Measurements from ENCODE around the gene OR7C1.

OR7C1 gene

DNA sequence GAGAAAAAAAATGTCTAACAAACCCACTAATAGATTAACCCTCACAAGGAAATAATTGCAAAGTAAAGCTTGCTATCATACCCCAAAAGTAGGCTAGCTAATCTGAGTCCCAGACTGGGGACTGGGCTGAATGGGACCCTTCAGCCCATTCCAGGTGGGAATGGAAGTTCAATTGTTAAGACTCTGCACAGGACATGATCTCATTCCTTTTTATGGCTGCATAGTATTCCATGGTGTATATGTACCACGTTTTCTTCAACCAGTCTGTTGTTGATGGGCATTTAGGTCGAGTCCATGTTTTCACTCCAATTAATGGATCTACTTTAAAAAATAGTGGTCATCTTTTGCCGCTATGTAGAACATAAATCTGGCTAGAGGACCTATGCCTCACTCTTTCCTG lies 17.9 kb downstream of the OR7C1 start:
- no peak overlapping the region for H4K8ac ChIP-seq (ENCODE audit: low read depth, low read length)
- H2BK12ac ChIP-seq (ENCODE audit: low read length), result no peak overlapping the region
- H3K79me2 ChIP-seq (ENCODE audit: control insufficient read depth, insufficient read depth, low read length, poor library complexity), result no peaks in the 10 kb centered on the region
- H2AK5ac ChIP-seq (ENCODE audit: low read length), result no peak overlapping the region
- no peak overlapping the region for H2AFZ ChIP-seq (ENCODE audit: insufficient read depth, low read length, poor library complexity)
- no peak overlapping the region for H2BK120ac ChIP-seq (ENCODE audit: insufficient read depth, low read length, poor library complexity)
- no peak overlapping the region for H3K14ac ChIP-seq (ENCODE audit: low read length)
- H3K27me3 ChIP-seq (ENCODE audit: insufficient read depth, low read length), result no peaks in the 10 kb centered on the region
- DNase-seq, result no peak
- H3K27ac ChIP-seq (ENCODE audit: low read depth, low read length), result no peak overlapping the region
- no peak overlapping the region for H3K4me3 ChIP-seq (ENCODE audit: low read depth, low read length)
- H3K4ac ChIP-seq (ENCODE audit: low read depth, low read length), result no peak overlapping the region
- no peaks in the 10 kb centered on the region for H3K79me1 ChIP-seq (ENCODE audit: low read length)
- peaks cover 5% of the 10 kb centered on the region for H3K9me3 ChIP-seq (ENCODE audit: insufficient read depth, low read depth, low read length)
- no peak overlapping the region for H4K12ac ChIP-seq (ENCODE audit: low read depth, low read length)
- H3K23ac ChIP-seq (ENCODE audit: low read length), result no peak overlapping the region
- no peaks in the 10 kb centered on the region for H3K4me1 ChIP-seq (ENCODE audit: control insufficient read depth in 1 of 2, insufficient read depth in 2 of 2, low read length in 2 of 2)
- no peak overlapping the region for H3K4me2 ChIP-seq (ENCODE audit: low read length)
- no peak overlapping the region for H4K91ac ChIP-seq (ENCODE audit: low read depth, low read length)
- H3K9ac ChIP-seq (ENCODE audit: low read length), result no peak overlapping the region
- no CpG with 5 or more reads among the region's 3 CpGs for WGBS (ENCODE audit: extremely low coverage, insufficient coverage, insufficient read length)
- no peak overlapping the region for H2BK5ac ChIP-seq (ENCODE audit: low read depth, low read length, poor library complexity)
- no peaks in the 10 kb centered on the region for H3K36me3 ChIP-seq (ENCODE audit: control insufficient read depth in 1 of 2, insufficient read depth in 2 of 2, low read length in 2 of 2)
- no peak overlapping the region for H3K18ac ChIP-seq (ENCODE audit: low read length)

GRCh38 chr19:14814982-14815652 lies 19.9 kb downstream of the OR7C1 start:
- no peaks in the 10 kb centered on the region for H3K36me3 ChIP-seq (ENCODE audit: control insufficient read depth in 1 of 2, insufficient read depth in 2 of 2, low read length in 2 of 2)
- no peak overlapping the region for H4K8ac ChIP-seq (ENCODE audit: low read depth, low read length)
- H4K12ac ChIP-seq (ENCODE audit: low read depth, low read length), result no peak overlapping the region
- H3K4me3 ChIP-seq (ENCODE audit: low read depth, low read length), result no peak overlapping the region
- peaks cover 5% of the 10 kb centered on the region for H3K9me3 ChIP-seq (ENCODE audit: insufficient read depth, low read depth, low read length)
- no peak overlapping the region for H3K4ac ChIP-seq (ENCODE audit: low read depth, low read length)
- no peak overlapping the region for H2AFZ ChIP-seq (ENCODE audit: insufficient read depth, low read length, poor library complexity)
- no CpG with 5 or more reads among the region's 2 CpGs for WGBS (ENCODE audit: extremely low coverage, insufficient coverage, insufficient read length)
- H2BK5ac ChIP-seq (ENCODE audit: low read depth, low read length, poor library complexity), result no peak overlapping the region
- no peaks in the 10 kb centered on the region for H3K79me2 ChIP-seq (ENCODE audit: control insufficient read depth, insufficient read depth, low read length, poor library complexity)
- no peak overlapping the region for H4K91ac ChIP-seq (ENCODE audit: low read depth, low read length)
- H2BK120ac ChIP-seq (ENCODE audit: insufficient read depth, low read length, poor library complexity), result no peak overlapping the region
- no peak overlapping the region for H2AK5ac ChIP-seq (ENCODE audit: low read length)
- H3K4me1 ChIP-seq (ENCODE audit: control insufficient read depth in 1 of 2, insufficient read depth in 2 of 2, low read length in 2 of 2), result no peaks in the 10 kb centered on the region
- H3K27ac ChIP-seq (ENCODE audit: low read depth, low read length), result no peak overlapping the region
- no peak overlapping the region for H3K4me2 ChIP-seq (ENCODE audit: low read length)
- DNase-seq, result peak in 1 of 2 donors; percentile 41
- no peaks in the 10 kb centered on the region for H3K27me3 ChIP-seq (ENCODE audit: insufficient read depth, low read length)
- H3K18ac ChIP-seq (ENCODE audit: low read length), result no peak overlapping the region
- H3K23ac ChIP-seq (ENCODE audit: low read length), result no peak overlapping the region
- H3K79me1 ChIP-seq (ENCODE audit: low read length), result no peaks in the 10 kb centered on the region
- H3K14ac ChIP-seq (ENCODE audit: low read length), result no peak overlapping the region
- H3K9ac ChIP-seq (ENCODE audit: low read length), result no peak overlapping the region
- H2BK12ac ChIP-seq (ENCODE audit: low read length), result no peak overlapping the region

- H3K27ac ChIP-seq (ENCODE audit: low read depth, low read length), result no peak overlapping the region
- no peak overlapping the region for H3K4me2 ChIP-seq (ENCODE audit: low read length)
- H3K36me3 ChIP-seq (ENCODE audit: control insufficient read depth in 1 of 2, insufficient read depth in 2 of 2, low read length in 2 of 2), result no peaks in the 10 kb centered on the region
- H2BK120ac ChIP-seq (ENCODE audit: insufficient read depth, low read length, poor library complexity), result no peak overlapping the region
- peaks cover 2% of the 10 kb centered on the region for H3K9me3 ChIP-seq (ENCODE audit: insufficient read depth, low read depth, low read length)
- H3K79me2 ChIP-seq (ENCODE audit: control insufficient read depth, insufficient read depth, low read length, poor library complexity), result no peaks in the 10 kb centered on the region
- no peak overlapping the region for H2AFZ ChIP-seq (ENCODE audit: insufficient read depth, low read length, poor library complexity)
- H3K18ac ChIP-seq (ENCODE audit: low read length), result no peak overlapping the region
- H3K9ac ChIP-seq (ENCODE audit: low read length), result no peak overlapping the region
- no peak overlapping the region for H2BK5ac ChIP-seq (ENCODE audit: low read depth, low read length, poor library complexity)
- H2AK5ac ChIP-seq (ENCODE audit: low read length), result no peak overlapping the region
- no peak overlapping the region for H4K12ac ChIP-seq (ENCODE audit: low read depth, low read length)
- no peak for DNase-seq
- H3K23ac ChIP-seq (ENCODE audit: low read length), result no peak overlapping the region
- H4K91ac ChIP-seq (ENCODE audit: low read depth, low read length), result no peak overlapping the region
- H3K27me3 ChIP-seq (ENCODE audit: insufficient read depth, low read length), result no peaks in the 10 kb centered on the region
- H3K4ac ChIP-seq (ENCODE audit: low read depth, low read length), result no peak overlapping the region
- no CpG with 5 or more reads among the region's 9 CpGs for WGBS (ENCODE audit: extremely low coverage, insufficient coverage, insufficient read length)
- no peaks in the 10 kb centered on the region for H3K4me1 ChIP-seq (ENCODE audit: control insufficient read depth in 1 of 2, insufficient read depth in 2 of 2, low read length in 2 of 2)
- H3K4me3 ChIP-seq (ENCODE audit: low read depth, low read length), result no peak overlapping the region
- no peaks in the 10 kb centered on the region for H3K79me1 ChIP-seq (ENCODE audit: low read length)
- no peak overlapping the region for H2BK12ac ChIP-seq (ENCODE audit: low read length)
- no peak overlapping the region for H4K8ac ChIP-seq (ENCODE audit: low read depth, low read length)
- H3K14ac ChIP-seq (ENCODE audit: low read length), result no peak overlapping the region
Observed at GRCh38 chr19:14809272-14810057, 25.5 kb downstream of the OR7C1 start.

DNA sequence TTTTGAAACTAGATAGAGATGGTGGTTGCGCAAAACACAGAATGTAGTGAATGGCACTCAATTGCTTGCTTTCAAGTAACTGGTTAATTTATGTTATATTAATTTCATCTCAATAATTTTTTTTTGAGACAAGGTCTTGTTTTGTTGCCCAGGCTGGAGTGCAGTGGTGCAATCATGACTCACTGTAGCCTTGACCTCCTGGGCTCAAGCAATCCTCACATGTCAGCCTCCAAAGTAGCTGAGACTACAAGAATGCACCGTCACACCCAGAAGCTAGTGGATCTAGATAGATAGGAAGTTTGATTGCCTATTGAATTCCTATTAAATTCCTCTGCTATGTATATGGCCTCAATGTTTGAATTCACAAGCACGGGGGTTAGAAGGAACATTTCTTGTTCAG lies 30.2 kb downstream of the OR7C1 start:
- H3K27ac ChIP-seq (ENCODE audit: low read depth, low read length), result no peak overlapping the region
- H2BK12ac ChIP-seq (ENCODE audit: low read length), result no peak overlapping the region
- H3K4ac ChIP-seq (ENCODE audit: low read depth, low read length), result no peak overlapping the region
- H3K23ac ChIP-seq (ENCODE audit: low read length), result no peak overlapping the region
- H3K9ac ChIP-seq (ENCODE audit: low read length), result no peak overlapping the region
- no CpG with 5 or more reads among the region's 3 CpGs for WGBS (ENCODE audit: extremely low coverage, insufficient coverage, insufficient read length)
- H2AK5ac ChIP-seq (ENCODE audit: low read length), result no peak overlapping the region
- H2AFZ ChIP-seq (ENCODE audit: insufficient read depth, low read length, poor library complexity), result no peak overlapping the region
- DNase-seq, result peak; percentile 10 to 26
- no peak overlapping the region for H3K14ac ChIP-seq (ENCODE audit: low read length)
- H3K4me3 ChIP-seq (ENCODE audit: low read depth, low read length), result no peak overlapping the region
- H2BK5ac ChIP-seq (ENCODE audit: low read depth, low read length, poor library complexity), result no peak overlapping the region
- H3K36me3 ChIP-seq (ENCODE audit: control insufficient read depth in 1 of 2, insufficient read depth in 2 of 2, low read length in 2 of 2), result no peaks in the 10 kb centered on the region
- H3K18ac ChIP-seq (ENCODE audit: low read length), result no peak overlapping the region
- no peak overlapping the region for H2BK120ac ChIP-seq (ENCODE audit: insufficient read depth, low read length, poor library complexity)
- H3K9me3 ChIP-seq (ENCODE audit: insufficient read depth, low read depth, low read length), result peaks cover 2% of the 10 kb centered on the region
- H3K4me1 ChIP-seq (ENCODE audit: control insufficient read depth in 1 of 2, insufficient read depth in 2 of 2, low read length in 2 of 2), result no peaks in the 10 kb centered on the region
- H3K79me1 ChIP-seq (ENCODE audit: low read length), result no peaks in the 10 kb centered on the region
- H3K4me2 ChIP-seq (ENCODE audit: low read length), result no peak overlapping the region
- no peak overlapping the region for H4K8ac ChIP-seq (ENCODE audit: low read depth, low read length)
- no peaks in the 10 kb centered on the region for H3K27me3 ChIP-seq (ENCODE audit: insufficient read depth, low read length)
- no peak overlapping the region for H4K91ac ChIP-seq (ENCODE audit: low read depth, low read length)
- no peak overlapping the region for H4K12ac ChIP-seq (ENCODE audit: low read depth, low read length)
- H3K79me2 ChIP-seq (ENCODE audit: control insufficient read depth, insufficient read depth, low read length, poor library complexity), result no peaks in the 10 kb centered on the region
